Brain microvascular endothelial cell (primary cell): ENCODE results near the gene FKBP1C.

Experiments used
- DNase-seq: peaks from one replicate; pipeline ENCODE4 v3.0.0-alpha.2; 2020
- H3K27ac ChIP-seq: fragments of 250-450 bp; sonication (Bioruptor Pico); 2 replicates; pipeline ENCODE4 v1.5.1; 2020; ENCODE audit warnings: mild to moderate bottlenecking, moderate library complexity
- H3K27me3 ChIP-seq: fragments of 250-450 bp; sonication (Bioruptor Pico); replicated peaks from 2 replicates; pipeline ENCODE4 v1.5.1; 2020; ENCODE audit warnings: mild to moderate bottlenecking
- H3K36me3 ChIP-seq: fragments of 250-450 bp; sonication (Bioruptor Pico); replicated peaks from 2 replicates; pipeline ENCODE4 v1.5.1; 2020; ENCODE audit warnings: mild to moderate bottlenecking
- H3K4me3 ChIP-seq: 2 replicates; pipeline ENCODE4 v1.5.1; 2011; ENCODE audit warnings: low read depth, mild to moderate bottlenecking, control low read depth, low read length, moderate library complexity
- CTCF ChIP-seq: IDR thresholded peaks from 2 replicates; pipeline ENCODE4 v1.5.1; 2011; ENCODE audit warnings: low read depth, mild to moderate bottlenecking, moderate library complexity, low read length, control low read depth, inconsistent platforms; ENCODE audit errors: missing control alignments
- in situ Hi-C: cut with HindIII; loops from 2 replicates; pipeline ENCODE4 v1.10.0; 2017; ENCODE audit warnings: low sequenced_read_pairs, low pct_ligation_motif_present

The FKBP1C gene

GRCh38 chr6:63236398-63236817 lies 25.1 kb downstream of the FKBP1C start:
- no peaks in the 10 kb centered on the region for H3K27me3 ChIP-seq
- DNase-seq, result no peak
- in situ Hi-C loops, result no loop called here
- no peak for TF ChIP-seq CTCF
- no peak overlapping the region for H3K4me3 ChIP-seq
- no peak overlapping the region for H3K27ac ChIP-seq
- no peaks in the 10 kb centered on the region for H3K36me3 ChIP-seq

- TF ChIP-seq CTCF, result no peak
- no peak for DNase-seq
- Histone ChIP-seq H3K27me3 (no peaks in the 10 kb centered on the region), H3K27ac (no peak overlapping the region), H3K4me3 (no peak overlapping the region), H3K36me3 (no peaks in the 10 kb centered on the region)
- in situ Hi-C loops, result no loop called here
Measured at GRCh38 chr6:63245420-63245819, 34.2 kb downstream of the FKBP1C start.

- DNase-seq, result no peak
- TF ChIP-seq CTCF, result no peak
- in situ Hi-C loops, result no loop called here
Measured at GRCh38 chr6:63245909-63246308, 34.6 kb downstream of the FKBP1C start.

GRCh38 chr6:63246581-63246980 lies 35.3 kb downstream of the FKBP1C start:
- no peaks in the 10 kb centered on the region for H3K36me3 ChIP-seq
- no peak overlapping the region for H3K4me3 ChIP-seq
- TF ChIP-seq CTCF, result no peak
- H3K27me3 ChIP-seq, result no peaks in the 10 kb centered on the region
- in situ Hi-C loops, result no loop called here
- no peak overlapping the region for H3K27ac ChIP-seq
- DNase-seq, result no peak

More at GRCh38 chr6:63245909-63246308, 34.6 kb downstream of the FKBP1C start:
- Histone ChIP-seq H3K4me3 (no peak overlapping the region), H3K27ac (no peak overlapping the region), H3K36me3 (no peaks in the 10 kb centered on the region), H3K27me3 (no peaks in the 10 kb centered on the region)

GRCh38 chr6:63249875-63250482 lies 38.7 kb downstream of the FKBP1C start:
- Histone ChIP-seq H3K4me3 (no peak overlapping the region), H3K27me3 (no peaks in the 10 kb centered on the region), H3K36me3 (no peaks in the 10 kb centered on the region), H3K27ac (no peak overlapping the region)
- DNase-seq, result no peak
- no peak for TF ChIP-seq CTCF
- in situ Hi-C loops, result no loop called here

- no peak for DNase-seq
- no peak overlapping the region for H3K4me3 ChIP-seq
- TF ChIP-seq CTCF, result no peak
- H3K27me3 ChIP-seq, result no peaks in the 10 kb centered on the region
- in situ Hi-C loops, result no loop called here
- H3K27ac ChIP-seq, result no peak overlapping the region
- no peaks in the 10 kb centered on the region for H3K36me3 ChIP-seq
Measured at GRCh38 chr6:63259153-63259552, 47.9 kb downstream of the FKBP1C start.
